ENCODE measurements around the gene ATN1. TPM values are rescaled to one million over a fixed set of nuclear protein-coding genes. Genes with fewer than 3 reads are reported as not detected.

ATN1 gene
- total and polyA plus RNA-seq, 2 of the 8 experiments (the other 6 are each of a cell fraction or from before 2014, with no cell fraction given): 20.6 to 73.4 TPM

DNA sequence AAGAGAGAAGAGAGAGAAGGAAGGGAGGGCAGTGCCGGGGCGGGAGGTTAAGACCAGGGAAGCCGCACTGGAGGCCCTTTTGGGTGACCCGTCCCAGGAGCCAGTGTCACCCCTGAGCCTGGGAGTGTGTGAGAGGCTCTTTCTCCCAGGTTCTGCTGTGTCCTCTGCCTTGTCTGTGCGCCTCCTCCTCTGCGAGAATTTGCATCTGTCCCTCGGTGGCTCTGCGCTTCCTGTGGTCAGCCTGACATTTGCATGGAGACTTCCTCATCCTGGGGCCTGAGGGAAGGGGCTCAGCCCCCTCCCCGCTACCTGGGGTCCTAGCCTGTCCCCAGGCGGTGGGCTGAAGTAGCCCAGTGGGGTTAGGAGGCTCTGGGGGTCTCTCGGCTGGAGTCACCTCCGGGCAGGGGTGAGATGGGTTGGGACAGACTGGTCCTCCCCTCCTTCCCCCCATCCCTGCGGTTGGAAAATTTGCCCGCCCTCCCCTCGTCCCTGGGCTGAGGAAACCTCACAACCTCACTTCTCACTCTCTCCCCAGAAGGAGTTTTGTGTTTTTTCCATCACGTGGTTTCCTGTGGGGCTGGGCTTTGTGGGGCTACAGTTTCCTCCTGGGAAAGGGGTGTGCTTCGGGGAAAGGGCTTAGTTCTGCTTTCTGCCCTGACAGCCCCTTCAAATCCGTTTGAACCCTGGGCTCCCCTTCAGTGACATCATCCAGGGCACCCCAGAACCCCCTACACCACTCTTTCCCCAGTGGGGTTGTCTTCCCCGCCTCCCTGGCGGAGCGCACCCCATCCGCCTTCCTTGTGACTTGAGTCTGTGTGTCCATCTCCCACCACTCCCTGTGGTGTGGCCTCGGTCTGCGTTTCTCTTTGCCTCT, 25.9 kb downstream of the ATN1 start:
- no peak for TF ChIP-seq GABPA (IDR thresholded peaks at IDR 0.05; ENCODE audit: borderline replicate concordance, insufficient read depth, low read length)
- TF ChIP-seq, protein P1, sequence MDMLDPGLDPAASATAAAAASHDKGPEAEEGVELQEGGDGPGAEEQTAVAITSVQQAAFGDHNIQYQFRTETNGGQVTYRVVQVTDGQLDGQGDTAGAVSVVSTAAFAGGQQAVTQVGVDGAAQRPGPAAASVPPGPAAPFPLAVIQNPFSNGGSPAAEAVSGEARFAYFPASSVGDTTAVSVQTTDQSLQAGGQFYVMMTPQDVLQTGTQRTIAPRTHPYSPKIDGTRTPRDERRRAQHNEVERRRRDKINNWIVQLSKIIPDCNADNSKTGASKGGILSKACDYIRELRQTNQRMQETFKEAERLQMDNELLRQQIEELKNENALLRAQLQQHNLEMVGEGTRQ (IDR thresholded peaks at IDR 0.05; ENCODE audit: low read length): peak; percentile 13; the same call in 1 of the 2 replicates
- Histone ChIP-seq H2BK20ac (ENCODE audit: low read length) (no peak overlapping the region), H3K23me2 (ENCODE audit: low read depth, low read length) (no peaks in the 10 kb centered on the region), H3K9me3 (ENCODE audit: insufficient read depth in 2 of 2, low read depth in 1 of 2, low read length in 1 of 2) (no peaks in the 10 kb centered on the region), H3K4me3 (ENCODE audit: extremely low read depth in 1 of 4, insufficient read depth in 2 of 4, low read depth in 3 of 4, low read length in 4 of 4) (no peak overlapping the region), H2BK5ac (ENCODE audit: low read depth, low read length) (no peak overlapping the region), H3K18ac (ENCODE audit: extremely low read depth, low read length) (peak overlapping the region; percentile 7; the same call in 1 of the 2 replicates), H4K91ac (replicated peaks; ENCODE audit: insufficient read length, low read length) (no peak overlapping the region), H4K8ac (ENCODE audit: extremely low read depth, insufficient read depth, low read length) (peak overlapping the region; percentile 28; the same call in 1 of the 2 replicates), H3K79me2 (ENCODE audit: control insufficient read depth in 1 of 2, insufficient read depth in 2 of 2, low read length in 2 of 2) (no peaks in the 10 kb centered on the region), H2BK15ac (ENCODE audit: low read length) (no peak overlapping the region), H4K20me1 (replicated peaks in 1 of 2; ENCODE audit: control insufficient read depth in 1 of 2, insufficient read depth in 2 of 2, low read length in 2 of 2) (no peaks in the 10 kb centered on the region), H3K27me3 (replicated peaks in 1 of 4; ENCODE audit: control insufficient read depth in 3 of 4, extremely low read depth in 1 of 4, insufficient read depth in 3 of 4, low read length in 3 of 4) (no peaks in the 10 kb centered on the region), H3K36me3 (ENCODE audit: control insufficient read depth in 2 of 4, insufficient read depth in 4 of 4, low read length in 3 of 4) (no peaks in the 10 kb centered on the region), H2AFZ (ENCODE audit: low read length) (no peak overlapping the region), H4K5ac (ENCODE audit: insufficient read length, low read depth, low read length) (no peak overlapping the region), H3K23ac (ENCODE audit: insufficient read length) (no peak overlapping the region), H3K4ac (replicated peaks; ENCODE audit: insufficient read length, low read depth, low read length) (peak overlapping the region; percentile 88), H3K56ac (replicated peaks; ENCODE audit: insufficient read length, low read depth, low read length) (no peak overlapping the region), H3K4me2 (ENCODE audit: insufficient read depth in 1 of 2, low read depth in 2 of 2, low read length in 2 of 2) (no peak overlapping the region; a peak in 1 of 4 replicates), H3K4me1 (replicated peaks in 1 of 4; ENCODE audit: control insufficient read depth in 3 of 4, insufficient read depth in 4 of 4, low read length in 3 of 4) (peaks cover 0 to 14% (median 6%) of the 10 kb centered on the region in 4 experiments; a peak in 4 of 7 replicates), H2AK5ac (ENCODE audit: low read depth, low read length) (peak overlapping the region; percentile 39; the same call in 1 of the 2 replicates), H2BK12ac (ENCODE audit: low read depth, low read length) (no peak overlapping the region), H3K79me1 (ENCODE audit: low read depth, low read length) (peaks cover 5% of the 10 kb centered on the region; the same call in 1 of the 2 replicates), H3K27ac (ENCODE audit: low read depth, low read length) (no peak overlapping the region), H3K9ac (replicated peaks in 1 of 4; ENCODE audit: extremely low read depth in 1 of 4, low read depth in 3 of 4, low read length in 3 of 4) (no peak overlapping the region), H3K14ac (ENCODE audit: insufficient read length) (no peak overlapping the region), H2BK120ac (replicated peaks; ENCODE audit: low read depth, low read length) (no peak overlapping the region)
- ChIA-PET POLR2A (ENCODE audit: partially characterized antibody) (interaction anchor here (2.8 to 44.0 kb wide), 4 partner anchors 9 to 32 kb away, joined by 21 to 1596 read pairs (median 1312); partner anchors contain the start of genes ATN1, C12orf57, EMG1 and ENO2), CTCF (ENCODE audit: partially characterized antibody) (interaction anchor here (0.7 to 2.9 kb wide), 7 partner anchors 8 to 101 kb away, joined by 3 to 35 read pairs (median 4); partner anchors contain the start of gene C12orf57)
- DNase-seq (ENCODE audit: low read depth in 1 of 2, low spot score in 2 of 2) (no peak), FAIRE-seq (no peak)
- 82% methylated on average over 18 of the region's 24 CpGs; no CpG with 5 or more reads in 1 of the 2 experiments for WGBS, 2 experiments (ENCODE audit: extremely low coverage in 1 of 2, insufficient coverage in 1 of 2, insufficient read length in 1 of 2, insufficient replicate concordance in 2 of 2, low coverage in 1 of 2, low lambda C conversion rate in 2 of 2, missing lambda C conversion rate in 1 of 2)

All from H1 (cell line).